ENCODE results near the gene TRNT1.

DNA sequence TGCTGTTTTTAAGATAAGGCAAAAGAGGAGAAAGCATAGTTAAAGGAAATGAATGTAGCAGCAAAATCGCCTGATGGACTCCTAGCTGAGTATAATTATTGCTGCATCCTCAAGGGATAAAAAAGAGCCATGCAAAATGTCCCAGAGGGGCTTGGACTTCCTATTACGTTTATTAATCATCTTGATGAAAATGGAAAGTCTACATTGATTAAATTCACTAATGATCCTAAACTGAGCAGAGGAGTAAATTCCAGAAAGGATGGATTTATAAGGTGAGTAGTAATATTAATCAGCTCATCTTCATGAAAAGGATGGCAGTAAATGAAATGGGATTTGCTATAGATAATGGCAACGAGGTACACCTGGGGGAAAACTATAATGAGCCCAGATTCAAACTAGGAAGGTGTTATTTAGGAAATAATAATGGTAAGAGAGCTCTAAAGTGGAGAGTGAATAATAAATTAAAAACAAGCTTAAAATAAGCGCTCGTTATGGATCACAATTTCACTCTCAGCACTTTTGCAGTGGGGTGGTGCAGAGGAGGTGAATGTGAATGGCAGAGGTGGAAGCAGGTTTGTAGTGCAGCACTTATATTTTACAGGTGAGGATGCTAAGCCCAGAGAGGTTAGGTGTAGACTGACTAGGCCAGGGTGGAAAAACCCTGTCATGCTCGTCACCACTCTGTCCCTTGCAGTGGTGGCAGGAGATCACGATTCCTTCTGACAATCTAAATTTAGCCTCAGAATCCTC, 38.8 kb upstream of the TRNT1 start:
- TF ChIP-seq, protein P1, sequence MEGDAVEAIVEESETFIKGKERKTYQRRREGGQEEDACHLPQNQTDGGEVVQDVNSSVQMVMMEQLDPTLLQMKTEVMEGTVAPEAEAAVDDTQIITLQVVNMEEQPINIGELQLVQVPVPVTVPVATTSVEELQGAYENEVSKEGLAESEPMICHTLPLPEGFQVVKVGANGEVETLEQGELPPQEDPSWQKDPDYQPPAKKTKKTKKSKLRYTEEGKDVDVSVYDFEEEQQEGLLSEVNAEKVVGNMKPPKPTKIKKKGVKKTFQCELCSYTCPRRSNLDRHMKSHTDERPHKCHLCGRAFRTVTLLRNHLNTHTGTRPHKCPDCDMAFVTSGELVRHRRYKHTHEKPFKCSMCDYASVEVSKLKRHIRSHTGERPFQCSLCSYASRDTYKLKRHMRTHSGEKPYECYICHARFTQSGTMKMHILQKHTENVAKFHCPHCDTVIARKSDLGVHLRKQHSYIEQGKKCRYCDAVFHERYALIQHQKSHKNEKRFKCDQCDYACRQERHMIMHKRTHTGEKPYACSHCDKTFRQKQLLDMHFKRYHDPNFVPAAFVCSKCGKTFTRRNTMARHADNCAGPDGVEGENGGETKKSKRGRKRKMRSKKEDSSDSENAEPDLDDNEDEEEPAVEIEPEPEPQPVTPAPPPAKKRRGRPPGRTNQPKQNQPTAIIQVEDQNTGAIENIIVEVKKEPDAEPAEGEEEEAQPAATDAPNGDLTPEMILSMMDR (IDR thresholded peaks at IDR 0.05; ENCODE audit: insufficient read depth, low read depth, low read length): no peak
- no peak for TF ChIP-seq EZH2 (IDR thresholded peaks at IDR 0.05; ENCODE audit: insufficient read depth, low read length)

Measured in astrocyte (in vitro differentiated cells and primary cell).